DMS153 treated with DMSO at 0.1 percent for 48 hours (cell line): ENCODE results near the gene ADO.

Source experiments
- DNase-seq: peaks from one replicate; lab custom pipeline; 2025; ENCODE audit not compliant: unreplicated experiment; lab: John Stamatoyannopoulos, UW

Gene ADO

DNA sequence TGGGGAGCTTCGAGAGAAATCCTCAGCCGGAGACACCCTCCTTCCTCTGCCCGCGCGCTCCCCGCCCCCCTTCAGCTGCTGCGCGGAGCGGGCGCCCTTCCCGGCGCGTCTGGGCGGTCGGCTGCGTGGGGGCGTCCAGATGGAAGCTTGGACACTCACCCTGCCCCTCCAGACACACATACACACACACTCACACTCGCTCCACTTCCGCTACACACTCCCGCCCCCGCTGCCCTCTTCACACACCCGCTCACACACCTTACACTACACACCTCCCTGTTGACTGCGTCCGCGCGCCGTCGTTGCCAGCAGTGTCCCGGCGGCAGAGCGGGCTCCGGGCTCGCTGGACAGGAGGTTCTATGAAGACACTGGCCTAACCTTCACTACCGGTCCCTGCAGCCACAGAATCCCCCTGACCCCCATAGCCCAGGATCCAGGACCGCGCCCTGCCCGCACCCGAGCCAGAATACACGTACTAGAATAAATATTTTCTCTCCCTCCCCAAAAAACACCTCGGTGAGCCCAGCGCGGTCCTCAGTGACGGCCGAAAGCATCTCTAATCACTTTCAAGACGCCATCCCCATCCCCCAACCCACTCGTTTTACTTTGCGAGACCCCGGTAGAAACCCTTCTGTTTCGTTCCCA is 12.7 kb downstream of the ADO start:
- no peak for DNase-seq

DNA sequence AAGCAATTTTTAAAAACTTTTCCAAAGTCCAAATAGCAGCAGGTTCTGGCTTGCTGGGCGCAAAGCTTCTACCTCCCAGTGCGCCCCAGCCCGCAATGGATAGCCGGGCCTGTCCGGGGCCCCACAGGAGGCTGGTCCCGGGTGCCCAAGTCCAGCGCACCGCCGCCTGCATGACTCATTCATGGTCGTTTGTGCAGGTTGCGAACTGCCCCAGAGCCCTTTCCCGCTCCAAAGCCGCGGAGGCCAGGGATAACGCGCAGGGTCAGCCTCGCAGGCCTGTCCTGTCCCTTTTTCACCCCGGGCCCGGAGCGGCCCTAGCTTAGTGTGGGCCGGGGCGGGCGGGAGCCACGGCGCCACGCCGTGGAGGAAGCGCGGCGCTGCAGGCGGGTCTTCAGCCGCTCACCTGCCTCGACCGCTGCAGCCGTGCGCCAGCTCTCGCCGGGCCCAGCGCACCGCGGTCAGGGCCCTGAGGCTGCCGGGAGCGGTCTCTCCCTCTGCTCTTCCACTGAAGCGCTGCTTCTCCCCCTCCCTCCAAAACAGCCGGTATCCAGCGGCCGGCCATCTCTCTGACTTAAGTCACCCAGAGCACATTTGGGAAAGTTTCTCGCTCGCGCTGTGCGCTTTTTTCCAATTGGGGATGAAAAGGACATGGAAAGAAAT is 13.4 kb downstream of the ADO start:
- DNase-seq, result peak; percentile 27

DNA sequence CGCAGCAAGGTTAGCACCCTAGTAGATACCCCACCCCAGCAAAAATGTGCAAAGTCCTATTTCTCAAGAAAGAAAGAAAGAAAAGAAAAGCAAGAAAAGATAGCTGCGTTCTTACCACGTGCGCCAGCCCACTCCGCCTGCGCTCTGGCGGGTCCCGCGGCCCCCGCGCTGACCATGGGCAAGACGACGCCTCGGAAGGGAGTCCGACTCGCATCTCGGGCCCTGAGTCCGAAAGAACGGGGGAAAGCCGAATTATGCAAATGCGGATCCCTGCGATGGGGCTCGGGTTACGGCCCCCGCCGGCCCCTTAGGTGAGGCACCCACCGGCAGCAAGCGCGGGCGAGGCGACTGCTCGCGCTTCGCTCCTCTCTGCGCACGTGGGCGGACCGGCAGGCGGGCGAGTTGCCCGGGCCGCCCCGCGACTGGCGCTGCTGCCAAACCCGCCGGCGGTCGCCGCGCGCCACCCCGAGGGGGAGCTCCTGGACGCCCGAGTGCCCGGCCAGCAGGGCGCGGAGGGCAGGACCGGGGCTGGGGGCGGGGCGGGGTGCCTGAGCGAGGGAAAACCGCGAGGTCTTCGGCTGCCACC is 14.0 kb downstream of the ADO start:
- DNase-seq, result no peak

DNA sequence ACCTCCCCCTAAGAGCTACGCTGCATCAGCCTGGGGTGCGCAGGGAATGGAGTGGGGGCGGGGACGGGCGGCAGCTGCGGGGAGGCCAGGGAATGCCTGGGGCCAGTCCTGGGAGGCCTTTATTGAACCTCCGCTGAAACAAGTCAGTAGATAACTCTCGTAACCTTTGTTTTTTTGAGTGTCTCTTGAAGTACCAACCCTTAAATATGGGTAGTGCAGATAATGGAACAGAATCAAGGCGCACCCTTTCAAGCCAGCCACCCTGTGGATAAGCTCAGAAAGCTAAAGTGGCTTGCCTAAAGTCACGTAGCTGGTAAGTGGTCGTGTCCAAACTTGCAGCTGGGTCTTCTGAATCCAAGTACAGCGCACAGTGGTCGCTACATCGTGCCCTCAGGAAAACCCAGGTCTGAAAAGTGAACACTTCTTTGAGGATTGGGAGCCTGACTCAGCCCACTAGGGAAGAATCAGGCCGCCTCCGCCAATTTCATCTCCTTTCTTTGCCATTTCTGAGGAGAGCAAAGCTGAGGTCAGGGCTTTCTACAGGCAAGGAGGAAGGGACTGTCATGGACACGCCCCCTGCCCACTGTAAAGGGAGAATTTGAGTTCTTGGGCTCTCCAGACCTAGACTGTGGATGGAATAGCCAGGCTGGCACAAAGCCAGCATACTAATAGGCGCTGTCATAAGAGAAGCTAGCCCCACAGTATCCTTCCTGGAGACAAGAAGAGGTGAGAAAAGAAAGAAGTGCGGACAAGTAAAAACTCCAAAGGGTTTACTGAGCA is 14.8 kb downstream of the ADO start:
- no peak for DNase-seq

DNA sequence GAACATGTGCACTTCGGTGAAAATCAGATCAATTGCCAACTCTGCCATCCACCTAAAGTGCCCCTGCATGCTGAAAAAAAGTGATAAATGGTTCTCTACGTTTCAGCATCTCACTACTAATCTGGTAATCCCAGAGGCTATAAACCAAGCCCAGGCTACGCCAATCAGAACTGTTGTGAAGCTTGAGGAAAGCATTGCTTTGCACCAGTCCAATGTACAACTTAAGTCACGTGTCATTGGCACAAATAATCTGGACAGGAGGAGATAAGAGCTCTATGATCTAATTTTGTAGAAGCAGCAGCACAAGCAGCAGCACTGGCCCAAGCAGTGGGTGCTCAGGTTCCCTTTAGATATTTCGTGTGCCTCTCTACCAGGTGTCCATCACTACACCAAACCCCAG is 16.1 kb downstream of the ADO start:
- DNase-seq, result no peak

DNA sequence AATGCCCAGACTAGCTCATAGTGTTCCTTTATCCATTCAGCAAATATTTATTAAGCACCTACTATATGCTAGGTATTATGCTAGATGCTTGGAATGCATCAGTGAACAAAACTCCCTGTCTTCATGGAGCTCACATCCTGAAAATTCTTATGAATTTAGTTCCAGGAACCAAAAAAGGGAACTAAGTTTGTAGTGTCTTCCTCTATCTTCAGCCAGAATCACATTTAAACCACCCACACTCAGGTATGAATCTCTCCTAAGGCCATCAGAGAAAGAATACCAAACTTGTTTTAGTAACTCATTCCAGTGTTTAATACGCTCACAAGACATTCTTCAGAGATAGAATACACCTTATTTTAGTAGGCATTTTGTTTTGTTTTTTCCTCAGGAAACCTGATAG is 21.8 kb downstream of the ADO start:
- no peak for DNase-seq

DNA sequence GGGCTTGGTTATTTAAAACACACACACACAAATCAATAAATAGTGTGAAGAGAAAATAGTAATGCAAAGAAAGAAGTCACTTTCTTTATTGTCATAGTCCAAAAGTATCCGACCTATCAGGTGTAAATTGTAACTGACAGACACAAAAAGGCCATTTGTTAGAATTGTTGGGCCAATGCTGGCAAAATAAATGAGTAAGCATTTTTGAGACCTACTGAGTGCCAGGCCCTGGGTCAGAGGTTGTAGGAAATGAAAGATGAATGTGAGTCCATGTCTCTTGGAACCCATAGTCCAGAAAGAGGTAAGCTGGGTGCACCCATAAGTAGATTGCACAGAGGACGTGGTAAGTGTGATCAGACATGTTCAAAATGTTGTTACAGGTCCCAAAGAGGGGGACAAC is 25.1 kb downstream of the ADO start:
- no peak for DNase-seq

DNA sequence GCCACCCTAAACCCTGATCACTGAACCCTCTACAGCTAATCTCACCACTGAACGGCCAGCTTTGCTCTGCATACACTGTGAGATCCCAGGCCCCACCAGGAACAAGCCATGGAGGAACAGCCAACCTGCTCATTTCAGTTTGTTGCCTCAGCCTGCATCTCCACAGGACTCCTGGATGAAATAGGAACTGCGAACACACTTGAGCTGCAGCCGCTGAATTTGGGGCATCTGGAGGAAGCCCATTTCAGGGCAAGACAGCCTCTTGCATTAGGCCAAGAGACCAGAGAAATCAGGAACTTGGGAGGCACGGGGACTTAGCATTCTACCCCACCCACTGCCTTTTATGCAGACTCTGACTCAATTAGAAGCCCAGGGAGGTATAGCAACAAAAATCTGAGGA is 26.2 kb downstream of the ADO start:
- no peak for DNase-seq

DNA sequence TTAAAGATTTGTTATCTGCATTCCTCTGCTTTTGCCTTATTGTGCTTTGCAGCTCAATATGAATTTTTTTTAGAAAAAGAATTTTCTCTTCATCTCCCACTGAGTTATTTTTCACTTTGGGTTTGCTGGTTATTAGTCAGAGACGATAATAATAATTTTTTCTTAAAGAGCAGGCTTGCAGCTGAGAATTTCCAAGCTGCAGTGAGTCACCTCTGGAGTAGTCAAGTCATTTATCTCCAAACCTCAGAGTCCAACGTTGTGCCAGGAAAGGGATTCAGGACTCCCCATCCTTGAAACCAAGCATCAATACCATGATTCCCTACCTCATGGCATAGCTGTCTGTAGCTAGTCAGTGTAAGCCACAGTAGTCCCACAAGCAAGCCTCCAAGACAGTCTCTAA is 26.8 kb downstream of the ADO start:
- no peak for DNase-seq

DNA sequence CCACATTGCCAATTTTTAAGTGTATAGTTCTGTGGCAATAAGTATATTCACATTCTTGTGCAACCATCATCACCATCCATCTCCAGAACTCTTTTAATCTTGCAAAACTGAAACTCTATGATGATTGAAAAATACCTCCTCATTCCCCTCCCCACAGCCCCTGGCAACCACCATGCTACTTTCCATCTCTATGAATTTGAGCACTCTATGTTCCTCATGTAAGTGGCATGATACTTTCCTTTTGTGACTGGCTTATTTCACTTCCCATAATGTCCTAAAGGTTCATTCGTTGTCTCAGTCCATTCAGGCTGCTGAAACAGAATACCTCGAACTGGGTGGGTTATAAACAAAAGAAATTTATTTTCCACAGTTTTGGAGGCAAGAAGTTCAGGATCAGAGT is 35.1 kb downstream of the ADO start:
- no peak for DNase-seq

DNA sequence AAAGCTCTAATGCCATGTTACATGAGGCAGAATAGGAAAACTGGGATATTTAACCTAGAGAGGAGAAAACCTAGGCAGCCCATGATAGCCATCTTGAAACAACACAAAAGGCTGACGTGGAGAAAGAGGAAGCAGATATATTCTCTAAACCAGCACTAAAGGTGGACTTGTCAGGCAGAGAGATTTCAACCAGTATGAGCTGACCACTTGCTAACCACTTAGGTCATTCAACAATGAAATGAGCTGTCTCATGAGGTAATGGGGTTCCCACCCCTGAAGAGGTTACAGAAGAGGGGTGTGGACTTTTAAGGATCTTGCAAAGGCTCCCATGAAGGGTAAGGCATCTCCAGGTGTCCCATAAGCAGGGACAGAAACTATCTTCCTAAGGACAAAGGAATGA is 38.5 kb downstream of the ADO start:
- no peak for DNase-seq

DNA sequence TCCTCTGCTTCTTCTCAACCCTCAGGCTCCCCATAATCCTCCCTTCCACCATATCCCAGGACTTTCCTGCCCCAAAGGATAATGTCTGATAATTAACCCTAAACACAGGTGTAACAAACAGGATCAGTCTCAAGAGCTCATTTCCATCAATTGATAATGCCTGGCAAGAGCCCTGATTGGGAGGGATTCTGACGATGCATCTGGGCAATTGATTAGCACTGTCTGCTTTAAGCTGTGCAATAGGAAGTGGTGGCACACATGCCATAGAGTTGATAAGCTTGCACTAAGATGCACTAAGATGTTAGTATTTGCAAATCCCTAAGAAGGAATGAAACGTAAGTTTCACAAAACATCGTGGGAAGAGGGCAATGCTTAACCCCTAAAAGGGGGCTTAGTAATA is 39.1 kb downstream of the ADO start:
- DNase-seq, result no peak

DNA sequence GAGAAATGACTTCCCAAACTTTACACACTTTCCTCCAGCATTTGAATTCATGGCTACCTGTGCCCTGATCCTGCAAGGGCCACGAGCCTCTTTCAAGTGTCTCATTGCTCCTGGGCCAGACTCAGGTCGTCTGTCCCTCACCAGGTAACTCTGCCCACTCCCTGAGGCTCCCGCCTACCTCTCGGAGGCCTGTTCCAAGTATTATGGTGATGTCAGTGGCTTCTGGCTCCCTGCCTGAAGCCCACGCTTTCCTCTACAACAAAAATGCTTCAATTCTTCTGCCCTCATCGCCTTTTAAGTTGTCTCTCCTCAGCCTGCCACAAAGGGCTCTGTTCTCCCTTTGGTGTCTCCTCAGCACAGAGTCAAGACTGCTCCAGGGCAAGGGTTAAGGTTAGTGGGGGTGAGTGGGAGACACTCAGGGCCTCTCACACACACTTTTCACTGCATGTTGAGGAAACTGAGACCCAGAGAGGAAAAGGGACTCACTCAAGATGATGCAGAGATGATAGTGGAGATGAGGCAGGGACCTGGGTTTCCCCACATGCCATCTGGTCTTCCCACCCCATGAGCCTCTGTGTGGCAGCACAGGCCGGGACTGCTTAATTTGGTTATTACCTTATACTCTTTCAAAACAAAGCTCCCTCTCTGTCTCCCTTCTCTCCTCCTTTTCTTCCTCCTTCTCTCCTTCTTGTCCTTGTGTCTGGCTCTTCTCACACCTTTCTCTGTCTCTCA is 39.9 kb downstream of the ADO start:
- no peak for DNase-seq

DNA sequence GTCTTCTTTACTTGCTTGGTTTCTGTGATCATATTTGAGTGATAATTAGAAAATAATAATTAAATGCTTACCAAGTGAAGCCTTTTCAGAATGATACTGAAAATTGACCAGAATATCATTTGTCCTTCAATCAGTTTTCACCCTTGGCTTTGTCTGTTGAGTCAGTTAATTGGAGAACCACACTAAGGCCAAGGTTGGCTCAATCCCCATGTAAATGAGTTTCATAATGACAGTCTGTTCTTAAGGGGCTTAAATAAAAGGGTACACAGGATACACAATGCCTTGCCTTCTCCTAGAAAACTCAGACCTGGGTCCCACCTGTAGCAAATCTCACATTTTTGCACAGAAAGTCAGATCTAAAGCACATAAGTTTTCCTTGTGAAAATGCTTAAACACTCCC is 42.9 kb downstream of the ADO start:
- DNase-seq, result no peak

DNA sequence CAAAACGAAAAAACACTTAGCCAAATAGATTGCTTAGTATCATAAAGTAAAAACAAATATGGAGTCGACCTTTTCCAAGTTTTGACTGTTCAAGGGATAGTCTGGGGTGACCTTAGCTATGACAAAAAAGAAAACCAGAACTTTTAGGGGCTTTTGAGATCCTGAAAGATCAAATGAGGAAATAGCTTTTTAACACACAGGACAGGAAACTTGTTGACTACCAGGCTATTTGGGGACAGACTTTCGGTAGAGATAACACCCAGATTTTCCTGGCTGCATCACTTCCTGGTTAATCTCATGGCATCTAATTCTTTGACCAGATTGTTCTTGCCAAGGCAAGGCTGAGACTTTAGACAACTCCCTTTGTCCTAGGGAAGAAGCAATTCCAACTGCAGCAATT is 46.1 kb downstream of the ADO start:
- DNase-seq, result no peak

DNA sequence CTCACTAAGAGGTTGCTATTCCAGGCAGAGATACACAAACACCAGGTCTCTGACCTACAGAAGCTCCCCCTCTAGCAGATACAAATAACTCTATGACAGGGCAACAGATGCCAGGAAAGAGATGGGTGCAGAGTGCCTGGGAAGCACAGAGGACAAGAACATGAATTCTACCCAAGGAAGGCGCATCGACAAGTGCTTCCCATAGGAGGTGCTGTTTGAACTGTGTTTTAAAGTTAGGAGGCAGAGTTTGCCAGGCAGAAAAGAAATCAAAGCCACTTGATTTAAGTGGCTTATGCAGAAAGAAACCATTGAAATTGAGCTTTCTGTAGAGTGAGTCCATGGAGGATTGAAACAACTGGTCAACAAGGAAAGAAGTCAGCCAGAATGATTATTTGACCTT is 46.9 kb downstream of the ADO start:
- DNase-seq, result no peak

DNA sequence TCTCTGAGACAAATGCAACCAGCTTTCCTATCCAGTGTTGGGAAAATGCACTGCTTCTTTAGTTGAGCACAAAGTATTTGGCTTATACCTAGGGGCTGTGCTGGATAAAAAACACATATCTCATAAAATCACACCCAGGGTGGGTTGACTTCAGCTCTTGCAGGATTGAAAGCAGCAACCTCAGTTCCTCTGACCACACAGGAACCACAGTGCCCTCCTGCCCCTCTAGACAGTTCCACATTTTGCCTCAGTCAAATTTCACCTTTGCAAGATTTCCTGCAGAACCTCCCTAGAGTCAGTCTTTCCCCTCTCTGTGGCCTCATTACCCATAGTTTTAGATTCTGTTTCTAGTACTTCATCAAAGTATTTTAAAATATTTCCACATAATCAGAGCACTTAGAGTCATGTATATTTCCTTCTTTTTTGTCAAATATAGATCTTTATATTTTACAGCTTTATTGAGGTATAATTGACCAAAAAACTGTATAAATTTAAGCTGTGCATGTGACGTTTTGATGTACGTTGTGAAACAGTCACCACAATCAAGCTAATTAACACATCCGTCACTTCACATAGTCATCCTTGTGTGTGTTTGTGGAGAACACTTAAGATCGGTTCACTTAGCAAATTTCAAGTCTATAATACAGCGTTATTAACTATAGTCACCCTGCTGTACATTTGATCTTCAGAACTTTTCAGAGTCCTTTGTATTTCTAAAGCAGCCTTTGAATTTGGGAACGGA is 48.6 kb downstream of the ADO start:
- no peak for DNase-seq

DNA sequence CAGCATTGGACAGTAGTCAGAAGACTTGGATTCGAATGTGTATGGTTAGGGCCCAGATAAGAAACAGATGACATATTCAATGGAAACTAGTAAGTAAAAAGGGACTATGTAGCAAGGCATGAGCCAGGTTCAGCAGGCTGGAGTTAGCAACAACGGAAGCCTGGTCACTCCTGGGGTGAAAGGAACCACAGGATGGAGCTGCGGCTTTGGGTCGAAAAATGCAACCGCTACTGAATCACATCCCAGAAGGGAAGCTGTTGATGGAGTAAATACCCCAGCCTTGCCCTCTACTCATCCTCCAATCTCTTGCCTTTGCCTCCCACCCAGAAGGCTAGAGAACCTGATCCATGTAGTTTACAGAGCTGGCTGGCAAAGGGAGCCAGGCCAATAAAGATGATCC is 49.2 kb downstream of the ADO start:
- DNase-seq, result no peak

DNA sequence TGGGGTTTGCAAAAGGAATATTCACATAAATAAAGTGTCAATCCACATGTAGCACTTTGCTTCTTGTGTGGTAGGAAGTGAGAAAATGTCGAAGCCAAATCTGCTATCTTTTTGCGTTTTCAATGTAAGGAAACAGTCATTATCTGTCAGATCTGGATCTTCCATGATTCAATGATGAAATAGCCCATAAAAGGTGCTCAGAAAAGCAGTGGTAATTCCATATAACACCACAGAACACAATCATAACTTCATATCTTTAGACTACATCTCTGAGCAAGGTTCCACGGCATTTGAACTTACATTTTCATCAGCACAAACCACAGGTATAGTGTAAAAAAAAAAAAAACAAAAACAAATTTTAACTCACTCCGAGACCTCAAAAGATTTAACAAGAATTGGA is 51.5 kb downstream of the ADO start:
- DNase-seq, result no peak
